ENCODE measurements around the gene FSTL1.

FSTL1 gene

DNA sequence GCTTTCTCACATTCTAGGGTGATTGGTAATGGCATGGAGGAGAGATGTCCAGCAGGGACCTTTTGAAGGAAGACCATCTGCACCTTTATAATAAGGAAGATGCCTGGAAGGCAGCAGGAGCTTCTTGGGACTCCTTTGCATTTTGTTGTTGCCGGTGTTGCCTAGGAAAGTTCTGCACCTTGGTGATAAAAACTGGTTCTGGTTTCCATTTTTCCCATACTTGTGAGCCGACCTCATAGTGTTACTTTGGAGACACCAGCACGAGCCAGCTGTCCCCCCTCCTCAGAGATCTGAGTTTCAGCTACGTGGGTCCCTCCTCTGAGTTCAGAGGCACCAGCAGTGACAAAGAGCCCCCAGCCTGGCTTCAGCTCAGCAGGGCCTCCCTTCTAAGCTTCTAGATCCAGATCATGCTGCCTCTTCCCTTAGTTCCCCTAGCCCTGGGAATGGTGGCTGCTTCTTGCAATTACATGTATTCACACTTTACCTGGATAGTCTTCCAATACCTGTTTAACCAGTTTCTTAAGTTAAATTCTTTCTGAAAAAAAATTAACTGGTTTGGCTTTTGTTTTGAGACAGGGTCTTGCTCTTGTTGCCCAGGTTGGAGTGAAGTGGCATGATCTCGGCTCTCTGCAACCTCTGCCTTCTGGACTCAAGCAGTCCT is 18.0 kb upstream of the FSTL1 start:
- DNase-seq: no peak

DNA sequence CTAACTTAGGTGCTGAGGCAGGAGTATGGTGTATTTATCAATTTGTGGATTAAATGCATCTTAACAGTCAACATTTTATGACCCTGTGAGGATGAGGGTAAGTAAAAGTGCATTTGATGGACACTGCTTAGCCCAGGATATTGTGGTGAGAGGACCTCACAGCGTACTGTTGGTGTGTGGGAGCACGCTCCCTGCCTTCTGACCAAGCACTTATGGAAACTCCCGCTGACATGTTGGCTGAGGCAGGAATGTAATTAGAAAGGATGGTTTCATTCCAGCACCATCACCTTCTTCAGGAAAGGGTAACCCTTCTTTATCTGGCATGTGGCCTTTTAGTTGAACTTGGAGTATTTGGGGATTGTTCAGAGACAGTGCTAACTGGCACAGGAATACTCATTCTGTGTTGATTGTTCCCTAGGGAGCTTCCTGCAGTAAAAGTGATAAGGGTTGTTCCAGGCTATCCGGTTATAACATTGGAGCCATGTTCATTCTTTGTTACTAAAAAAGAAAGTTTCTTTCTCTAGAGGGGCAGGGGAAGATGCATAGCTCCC is 11.7 kb upstream of the FSTL1 start:
- no peak for DNase-seq

DNA sequence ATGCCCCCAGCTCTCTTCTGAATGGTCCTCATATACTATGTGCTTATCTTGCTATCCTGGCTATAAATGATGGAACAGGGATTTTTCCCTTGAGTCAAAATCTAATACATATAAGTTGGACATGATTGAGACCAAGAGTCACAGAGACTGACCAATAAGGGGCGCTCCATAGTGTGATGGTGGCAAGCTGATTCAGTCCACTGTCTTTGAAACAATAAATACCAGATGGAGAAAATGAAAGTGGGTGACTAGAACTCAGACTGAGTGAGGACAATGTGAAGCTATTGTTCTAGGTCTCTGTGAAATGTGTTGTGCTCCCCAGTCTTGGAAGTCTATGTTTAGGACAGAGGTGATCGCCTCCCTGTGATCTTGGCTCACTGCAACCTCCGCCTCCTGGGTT is 10.6 kb upstream of the FSTL1 start:
- no peak for DNase-seq

DNA sequence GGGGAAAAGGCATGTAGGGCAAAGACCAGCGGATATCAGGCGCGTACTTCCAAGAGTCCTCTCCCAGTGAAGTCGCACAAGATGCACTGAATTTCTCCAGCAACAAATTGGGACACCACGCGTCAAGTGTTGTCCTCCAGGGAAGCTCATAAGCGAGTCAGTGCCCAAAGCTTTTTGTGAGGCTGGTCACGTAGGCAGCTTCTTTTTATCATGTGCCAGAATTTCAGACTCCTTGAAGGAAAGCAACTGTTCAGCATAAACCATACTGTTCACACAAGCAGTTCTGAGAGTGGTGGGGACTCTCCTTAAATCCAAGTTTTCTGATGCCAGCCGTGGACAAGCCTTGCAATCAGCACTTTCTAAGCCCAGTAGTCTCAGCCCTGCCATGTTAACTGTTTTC is 10.1 kb upstream of the FSTL1 start:
- no peak for DNase-seq

DNA sequence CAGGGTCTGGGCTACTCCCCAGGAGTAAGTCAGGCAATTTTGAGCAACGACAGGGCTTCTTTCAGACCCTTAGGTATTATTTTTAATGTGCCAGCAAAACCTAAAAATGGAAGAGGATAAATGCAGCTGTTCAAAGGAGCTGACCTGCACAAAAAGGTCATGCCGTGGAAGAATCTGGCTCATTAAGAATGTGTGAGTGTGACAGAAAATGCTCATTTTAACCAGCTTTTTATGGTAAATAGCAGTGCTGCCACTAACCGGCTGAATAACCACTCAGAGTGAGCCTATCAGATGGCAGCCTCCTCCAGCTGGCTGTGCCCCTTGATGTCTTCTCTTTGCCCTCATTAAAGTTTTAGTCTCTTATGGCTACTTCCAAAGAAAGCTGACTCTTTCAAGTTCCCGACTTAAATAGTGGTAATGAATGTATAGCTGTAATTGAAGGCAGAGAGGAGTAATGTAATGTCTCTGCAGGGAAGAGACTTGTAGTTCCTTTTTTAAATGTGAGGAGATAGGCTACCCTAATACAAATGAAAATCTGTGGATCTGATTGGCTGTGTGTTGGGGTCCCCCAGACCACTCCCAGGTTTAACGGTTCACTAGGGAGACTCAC is 9.5 kb upstream of the FSTL1 start:
- DNase-seq: no peak

DNA sequence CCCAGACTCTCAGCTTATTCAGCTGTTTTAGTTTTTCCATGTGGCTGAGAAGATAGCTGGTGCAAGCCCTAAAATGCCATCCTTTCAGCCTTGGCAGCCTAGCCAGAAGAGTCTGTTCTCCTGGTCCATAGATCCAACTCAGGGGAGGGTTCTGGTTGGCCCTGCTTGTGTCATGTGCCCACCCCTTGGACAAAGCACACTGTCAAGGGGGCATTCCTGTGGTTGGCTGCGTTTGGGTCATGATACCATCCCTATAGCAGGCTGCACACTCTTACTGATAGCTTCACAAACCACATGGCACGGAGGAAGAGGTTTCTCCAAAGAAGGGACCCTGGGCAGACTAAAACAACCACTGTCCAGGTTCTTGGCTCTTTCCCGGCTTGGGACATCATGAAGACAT is 8.4 kb upstream of the FSTL1 start:
- DNase-seq: no peak

DNA sequence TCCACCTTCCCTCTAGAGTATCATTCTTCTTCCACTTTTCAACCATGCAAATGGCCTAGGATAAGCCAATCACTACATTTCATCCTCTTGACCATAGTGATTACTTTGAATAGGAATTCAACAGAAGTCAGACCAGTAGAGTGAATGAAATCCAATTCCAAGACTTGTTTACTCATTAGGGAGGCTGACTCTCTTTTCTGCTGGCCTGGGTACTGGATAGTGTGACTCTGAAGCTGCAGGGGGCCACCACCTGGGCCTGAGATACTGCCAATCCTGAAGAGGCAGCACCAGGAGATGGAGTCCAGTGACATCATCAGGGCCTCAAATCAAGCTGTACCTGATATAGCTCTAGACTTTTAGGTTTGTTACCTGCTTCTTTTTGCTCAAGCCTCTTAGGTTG is 7.0 kb upstream of the FSTL1 start:
- DNase-seq: no peak

DNA sequence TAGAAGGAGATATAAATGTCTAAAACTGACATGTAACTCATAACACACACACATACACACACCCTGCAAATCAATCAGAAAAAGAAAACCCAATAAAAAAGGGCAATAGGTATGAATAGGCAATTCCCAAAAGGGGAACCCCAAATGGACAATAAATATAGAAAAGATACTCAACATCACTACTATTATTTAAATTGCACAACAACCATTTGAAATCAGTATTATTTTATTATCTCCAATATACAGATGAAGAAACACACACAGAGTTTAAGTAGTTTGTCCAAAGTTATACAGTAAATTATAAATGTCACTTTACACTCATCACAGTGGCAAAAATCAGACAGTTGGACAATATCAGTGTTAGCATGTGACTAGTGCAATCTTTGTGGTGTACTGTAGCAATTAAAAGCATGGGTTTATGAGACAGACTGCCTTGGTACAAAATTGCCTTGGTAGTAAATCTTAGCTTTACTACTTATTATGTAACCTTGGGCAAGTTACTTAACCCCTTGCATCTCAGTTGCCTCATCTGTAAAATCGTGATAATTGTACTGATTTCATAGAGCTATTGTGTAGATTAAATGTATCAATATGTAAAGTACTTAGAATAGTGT is 3.4 kb upstream of the FSTL1 start:
- DNase-seq: no peak

DNA sequence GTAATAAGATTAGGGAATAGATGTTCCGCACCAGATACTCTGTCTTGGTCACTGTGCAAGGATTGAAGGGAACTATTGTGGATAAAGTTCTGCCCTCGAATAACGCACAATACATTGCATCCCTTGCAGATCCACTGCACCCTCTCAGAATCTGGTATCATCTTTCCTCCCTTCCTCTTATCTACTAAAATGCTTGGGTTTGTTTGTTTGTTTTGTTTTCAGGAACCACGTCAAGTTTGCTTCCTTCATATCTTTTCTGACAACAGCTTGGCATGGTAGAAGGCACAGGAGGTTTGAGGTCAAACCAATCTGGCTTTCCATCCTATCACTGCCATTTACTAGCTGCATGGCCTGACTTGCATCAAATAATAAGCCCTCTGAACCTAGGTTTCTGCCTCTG is 2.0 kb upstream of the FSTL1 start:
- no peak for DNase-seq

DNA sequence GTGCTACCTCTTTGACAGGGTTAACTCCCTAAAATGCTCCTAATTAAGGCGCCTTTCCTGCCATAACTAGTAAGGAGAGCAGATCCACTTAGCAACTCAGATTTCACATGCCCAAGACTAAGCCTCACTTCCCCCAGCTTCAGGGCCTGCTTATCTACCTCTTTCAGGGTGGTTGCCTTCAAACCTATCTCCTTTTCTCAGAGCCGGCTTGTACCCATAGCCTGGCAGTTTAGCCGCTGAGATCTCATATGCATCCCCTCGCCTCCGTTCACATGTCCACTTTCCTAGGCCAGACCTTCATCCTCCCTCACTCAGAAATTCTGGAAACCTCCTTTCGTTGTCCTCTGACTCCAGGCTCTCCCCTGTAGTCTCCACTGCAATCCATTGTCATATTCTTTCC is 1.0 kb upstream of the FSTL1 start:
- DNase-seq: no peak

DNA sequence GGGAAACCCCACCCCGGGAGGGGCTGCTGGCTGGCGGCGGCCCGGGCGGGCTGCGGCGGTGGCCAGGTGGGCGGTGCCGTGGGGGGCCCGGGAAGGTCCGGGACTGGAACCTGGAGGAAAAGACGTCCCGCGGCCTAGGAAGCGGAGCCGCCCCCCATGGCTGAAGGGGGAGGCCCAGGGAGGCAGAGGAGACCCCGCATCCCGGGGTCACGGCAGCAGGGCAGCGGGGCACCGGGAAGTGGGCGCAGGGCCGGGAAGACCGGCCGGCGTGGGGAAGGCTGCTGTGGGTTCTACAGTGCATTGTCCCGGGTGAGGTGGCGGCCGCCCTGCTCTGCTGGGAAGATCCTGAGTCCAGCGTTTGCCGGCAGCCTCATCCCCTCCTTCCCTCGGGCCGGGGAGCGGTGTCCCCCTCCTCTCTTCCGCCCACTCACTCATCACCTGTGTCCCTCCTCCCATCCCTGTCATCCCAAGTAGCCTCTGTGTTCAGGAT is 525 bp upstream of the FSTL1 start:
- DNase-seq: peak; percentile 88

DNA sequence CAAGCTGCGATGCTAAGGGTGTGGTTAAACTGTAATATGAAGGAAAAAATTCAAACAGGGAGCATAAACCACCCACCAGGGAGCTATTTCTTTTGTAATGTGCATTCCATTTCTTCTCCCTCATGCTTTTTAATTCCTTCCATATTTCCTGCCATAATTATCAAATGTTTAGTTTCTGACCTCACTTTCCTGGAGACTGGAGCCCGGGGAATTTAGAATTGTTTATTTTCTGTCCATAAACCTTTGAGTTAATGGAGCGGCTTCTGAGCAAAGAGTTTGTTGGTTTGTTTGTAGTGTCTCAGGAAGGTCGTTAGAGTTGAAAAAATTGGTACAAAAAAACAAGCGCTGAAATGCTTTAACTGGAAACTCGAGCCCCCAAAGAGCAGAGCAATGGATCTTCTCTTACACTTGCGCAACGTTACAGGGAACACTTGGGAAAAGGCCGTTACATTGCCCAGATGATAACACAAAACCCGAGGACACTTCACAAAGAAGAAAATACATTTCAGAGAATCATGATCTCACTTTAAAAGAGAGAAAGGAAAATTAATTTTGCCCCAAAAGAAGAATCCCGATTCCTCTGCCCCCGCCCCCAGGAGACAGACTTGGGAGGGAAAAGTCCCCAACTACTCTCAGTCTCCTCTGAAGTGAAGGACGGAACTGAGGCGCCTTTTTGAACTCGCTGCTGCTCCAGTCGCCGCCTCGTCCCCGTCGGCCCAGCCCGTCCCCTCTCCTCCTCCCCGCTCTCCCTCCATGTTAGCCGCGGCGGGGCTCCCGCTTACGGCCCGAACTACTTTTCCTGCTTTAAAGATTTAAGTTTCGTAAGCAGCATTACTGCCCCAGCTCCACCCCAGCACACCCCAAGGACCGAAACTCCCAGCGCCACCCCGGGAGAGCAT is 842 bp downstream of the FSTL1 start:
- DNase-seq: peak; percentile 52

DNA sequence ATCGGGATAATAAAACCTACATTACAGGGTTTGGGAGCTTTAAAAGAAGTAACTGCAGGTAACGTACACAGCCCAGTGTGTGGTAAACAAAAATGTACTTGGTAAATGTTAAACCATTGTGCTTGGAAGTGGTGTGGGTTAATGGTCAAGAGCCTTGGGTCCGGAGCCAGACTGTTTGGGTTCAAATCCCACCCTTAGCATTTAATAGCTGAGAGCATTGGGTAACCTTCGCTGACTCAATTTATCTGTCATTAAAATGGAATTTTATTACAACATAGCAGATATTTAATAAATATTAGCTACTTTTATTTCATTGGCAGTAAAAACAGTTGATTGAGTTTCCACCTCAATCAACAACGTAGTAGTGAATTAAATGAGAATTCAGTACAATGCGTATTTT is 1.5 kb downstream of the FSTL1 start:
- no peak for DNase-seq

DNA sequence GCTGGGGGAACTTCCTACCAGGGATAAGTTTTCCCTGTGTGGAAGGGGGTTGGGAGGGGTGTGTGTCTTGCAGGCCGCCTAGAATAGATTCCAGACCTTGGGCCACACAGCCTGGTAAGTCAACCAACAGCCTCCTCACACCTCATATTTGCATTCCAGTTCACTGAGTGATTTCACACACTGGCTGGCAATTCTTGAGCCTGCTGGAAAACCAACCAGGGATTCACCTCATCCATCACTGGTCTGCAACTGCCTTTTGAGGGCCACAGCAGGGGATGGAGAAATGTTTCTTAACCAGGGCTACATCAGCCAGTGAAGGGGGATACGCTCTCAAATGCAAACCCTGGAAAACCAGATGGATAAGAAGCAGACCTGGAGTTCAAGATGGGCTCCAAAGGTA is 2.0 kb downstream of the FSTL1 start:
- peak; percentile 67 for DNase-seq

DNA sequence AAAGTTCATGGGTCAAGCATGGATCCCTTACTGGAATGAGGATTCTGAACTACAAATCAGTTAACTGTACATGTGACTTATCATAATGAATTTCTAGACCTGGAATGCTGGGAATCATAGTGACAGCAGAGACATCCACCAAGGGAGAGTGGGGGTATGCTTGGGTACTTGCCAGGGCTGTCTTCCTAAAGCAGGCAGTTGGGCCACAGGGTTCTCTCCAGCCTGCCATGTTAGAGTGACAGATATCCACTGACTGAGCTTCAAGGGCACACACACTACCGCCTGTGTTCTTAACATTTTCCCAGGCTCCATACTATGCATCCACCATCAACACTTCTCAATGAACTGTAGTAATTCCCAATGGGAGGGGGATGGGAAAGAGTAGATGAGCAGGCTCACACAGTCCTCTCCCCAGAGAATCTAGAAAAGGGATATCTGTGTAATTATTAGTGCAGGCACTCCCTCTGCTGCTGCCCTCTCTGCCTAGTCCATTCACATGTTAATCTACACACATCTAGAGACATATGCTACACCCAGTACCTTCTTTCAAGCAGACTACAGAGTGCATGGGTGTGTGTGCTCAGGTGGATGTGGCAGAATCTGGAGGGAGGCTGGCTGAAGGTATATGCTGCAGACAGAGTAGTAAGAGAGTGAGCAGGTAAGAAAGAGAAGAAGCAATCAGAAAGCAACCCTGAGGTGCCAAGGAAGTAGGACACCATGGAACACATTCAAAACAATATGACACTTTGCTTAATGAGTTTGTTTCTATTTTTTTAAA is 3.7 kb downstream of the FSTL1 start:
- no peak for DNase-seq

DNA sequence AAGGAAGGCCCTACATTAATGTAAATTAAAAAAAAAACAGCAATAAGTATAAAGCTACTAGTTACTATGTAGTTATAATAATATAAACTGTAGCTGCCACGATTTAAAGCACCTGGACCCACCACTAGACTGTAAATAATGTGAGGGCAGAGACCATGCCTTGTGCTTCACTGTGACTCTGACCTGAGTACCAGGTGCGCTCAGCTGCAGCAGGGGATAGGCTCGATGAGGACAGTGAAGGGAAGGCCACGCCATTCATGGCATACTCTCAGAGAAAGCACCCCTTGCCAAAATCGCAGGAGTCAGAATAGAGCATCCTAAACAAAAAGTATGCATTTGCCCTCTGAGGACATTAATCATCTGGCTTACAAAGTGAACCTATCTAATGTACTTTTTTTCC is 5.1 kb downstream of the FSTL1 start:
- DNase-seq: no peak

DNA sequence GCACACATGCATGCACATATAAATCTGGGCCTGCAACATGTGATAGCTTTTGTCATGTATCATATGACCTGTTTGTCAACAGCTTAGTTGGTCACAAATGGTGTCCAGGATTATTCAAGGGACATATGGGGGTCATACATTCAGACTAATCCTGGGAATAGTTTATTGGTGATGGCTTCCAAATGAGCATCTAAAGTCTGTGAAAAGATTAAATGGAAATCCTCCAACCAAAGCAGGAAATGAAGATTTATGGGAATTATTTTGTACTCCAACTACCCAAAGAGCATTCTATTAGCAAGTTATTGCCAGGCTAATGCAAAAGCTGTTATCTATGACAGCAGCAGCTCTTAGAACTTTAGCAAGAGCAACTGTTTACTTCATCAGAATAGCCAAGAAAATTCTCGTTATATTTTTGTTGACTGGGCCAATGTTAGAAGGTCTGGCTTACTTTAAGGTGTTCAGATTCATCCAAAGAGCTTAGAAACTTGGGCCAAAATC is 7.1 kb downstream of the FSTL1 start:
- no peak for DNase-seq

DNA sequence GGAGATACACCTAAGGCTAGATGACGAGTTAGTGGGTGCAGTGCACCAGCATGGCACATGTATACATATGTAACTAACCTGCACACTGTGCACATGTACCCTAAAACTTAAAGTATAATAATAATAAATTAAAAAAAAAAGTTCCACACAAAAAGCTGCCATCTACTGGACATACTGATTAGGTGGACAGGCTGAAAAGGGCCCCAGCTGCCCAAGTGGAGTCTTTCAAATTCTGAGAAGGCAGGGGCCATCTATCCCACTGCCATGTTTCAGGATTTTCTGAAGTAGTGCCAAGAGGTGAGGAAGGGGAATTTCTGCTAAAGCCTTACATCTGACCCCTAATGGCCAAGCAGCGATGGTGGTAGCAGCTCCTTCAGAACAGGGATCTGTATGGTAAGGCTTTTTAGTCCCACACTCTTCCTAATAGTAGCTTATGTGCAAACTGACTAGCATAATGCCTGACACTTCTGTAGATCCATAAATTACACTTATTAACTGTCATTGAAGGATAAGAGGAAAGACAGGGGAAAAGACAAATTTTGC is 7.7 kb downstream of the FSTL1 start:
- DNase-seq: no peak

DNA sequence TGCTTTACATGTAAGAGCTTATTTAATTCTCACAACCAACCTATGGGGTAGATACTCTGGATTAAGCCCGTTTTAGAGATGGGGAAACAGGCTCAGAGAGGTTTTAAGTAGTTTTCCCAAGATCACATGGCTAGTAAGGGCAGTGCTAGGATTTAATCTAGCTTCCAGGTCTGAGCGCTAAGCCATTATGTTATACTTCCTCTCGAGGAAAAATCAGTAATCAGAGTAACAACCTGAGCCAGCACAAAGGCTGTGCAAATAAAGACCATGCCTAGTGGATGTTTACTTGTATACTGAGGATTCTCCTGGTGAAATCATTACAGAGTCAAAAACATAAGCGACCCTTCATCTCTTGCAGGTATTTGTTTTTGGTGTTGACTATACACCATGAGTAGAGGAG is 9.0 kb downstream of the FSTL1 start:
- no peak for DNase-seq

DNA sequence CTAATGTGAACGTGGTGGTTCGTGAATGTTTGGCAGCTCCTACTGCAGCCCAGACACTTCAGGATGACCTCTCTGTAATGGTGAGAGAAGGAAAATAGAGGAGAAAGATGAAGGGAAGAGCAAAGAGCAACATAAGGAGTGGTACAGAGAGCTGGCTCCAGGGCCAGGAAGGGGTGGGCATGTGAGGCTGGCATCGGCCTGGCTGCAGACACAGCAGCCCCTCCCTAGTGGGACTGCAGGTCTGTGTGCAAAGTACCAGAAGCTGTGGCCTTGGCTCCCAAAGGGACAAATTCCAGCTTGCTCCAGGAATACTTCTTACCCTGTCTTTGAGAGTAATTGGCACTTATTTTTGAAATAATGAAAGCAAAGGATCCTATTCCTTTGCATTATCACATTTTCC is 10.0 kb downstream of the FSTL1 start:
- no peak for DNase-seq

DNA sequence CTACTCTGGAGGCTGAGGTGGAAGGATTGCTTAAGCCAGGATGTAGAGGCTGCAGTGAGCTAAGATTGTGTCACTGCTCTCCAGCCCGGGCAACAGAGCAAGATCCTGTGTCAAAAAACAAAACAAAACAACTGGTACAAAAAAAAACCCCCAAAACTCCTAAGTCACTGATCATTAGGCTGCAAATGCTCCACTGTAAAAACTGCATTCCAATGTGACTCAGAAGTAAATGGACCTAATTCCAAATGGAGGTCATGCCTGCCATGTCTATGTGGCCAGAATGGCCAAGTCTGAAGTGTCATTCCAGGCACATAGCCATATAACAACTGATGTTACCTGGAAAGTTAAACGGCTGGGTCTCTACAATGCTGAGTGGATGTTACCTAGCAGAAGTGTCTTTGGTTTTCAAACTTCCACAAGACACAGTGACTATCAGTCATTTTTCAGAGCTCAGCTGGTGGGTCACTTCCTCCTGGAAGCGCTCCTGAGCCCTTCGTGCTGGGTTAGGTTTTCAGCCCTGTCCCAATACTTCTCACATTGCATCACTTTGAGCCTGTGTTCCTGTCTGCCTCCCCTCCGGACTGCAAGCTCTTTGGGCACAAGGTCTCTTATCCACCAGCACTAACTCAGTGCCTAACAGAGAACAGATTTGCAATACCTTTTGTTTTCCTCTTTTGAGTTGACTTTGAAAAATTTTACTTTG is 10.6 kb downstream of the FSTL1 start:
- DNase-seq: no peak
